ENCODE data around the gene MBP. TPM values are rescaled to one million over a fixed set of nuclear protein-coding genes. Genes with fewer than 3 reads are reported as not detected.

MBP gene
- 61.2 TPM for total RNA-seq
- 15.1 TPM for polyA plus RNA-seq (ENCODE audit: insufficient read depth, low read depth, low replicate concordance)
- long read RNA-seq, donor 1, full-length matches to known transcripts, result 4 of 4 reads
- long read RNA-seq, donor 1, partial matches to known transcripts, result 0 of 4 reads
- long read RNA-seq, donor 1, other reads (novel, unspliced or antisense), result 0 of 4 reads
- long read RNA-seq, donor 2, full-length matches to known transcripts, result 4 of 4 reads
- long read RNA-seq, donor 2, partial matches to known transcripts, result 0 of 4 reads
- long read RNA-seq, donor 2, other reads (novel, unspliced or antisense), result 0 of 4 reads
- long read RNA-seq, donor 3, full-length matches to known transcripts, result 5 of 5 reads
- long read RNA-seq, donor 3, partial matches to known transcripts, result 0 of 5 reads
- long read RNA-seq, donor 3, other reads (novel, unspliced or antisense), result 0 of 5 reads
- long read RNA-seq, donor 4, full-length matches to known transcripts, result 2 of 2 reads
- long read RNA-seq, donor 4, partial matches to known transcripts, result 0 of 2 reads
- long read RNA-seq, donor 4, other reads (novel, unspliced or antisense), result 0 of 2 reads
- long read RNA-seq, donor 5, full-length matches to known transcripts, result 1 of 1 reads
- long read RNA-seq, donor 5, partial matches to known transcripts, result 0 of 1 reads
- long read RNA-seq, donor 5, other reads (novel, unspliced or antisense), result 0 of 1 reads
- long read RNA-seq, donor 6, result 0 reads
- long read RNA-seq, donor 7, full-length matches to known transcripts, result 25 of 57 reads
- long read RNA-seq, donor 7, partial matches to known transcripts, result 0 of 57 reads
- long read RNA-seq, donor 7, other reads (novel, unspliced or antisense), result 32 of 57 reads
- long read RNA-seq, donor 8, full-length matches to known transcripts, result 8 of 8 reads
- long read RNA-seq, donor 8, partial matches to known transcripts, result 0 of 8 reads
- long read RNA-seq, donor 8, other reads (novel, unspliced or antisense), result 0 of 8 reads
- long read RNA-seq, donor 9, full-length matches to known transcripts, result 2 of 2 reads
- long read RNA-seq, donor 9, partial matches to known transcripts, result 0 of 2 reads
- long read RNA-seq, donor 9, other reads (novel, unspliced or antisense), result 0 of 2 reads
- long read RNA-seq, donor 10, full-length matches to known transcripts, result 6 of 6 reads
- long read RNA-seq, donor 10, partial matches to known transcripts, result 0 of 6 reads
- long read RNA-seq, donor 10, other reads (novel, unspliced or antisense), result 0 of 6 reads

- peak within 1 kb of the TSS; percentile 91 to 92 for H3K27ac ChIP-seq (ENCODE audit: low read depth in 2 of 2, low read length in 2 of 2)
- peaks cover 0 to 17% (median 14%) of the 10 kb centered on the region in 3 donors for H3K4me1 ChIP-seq (ENCODE audit: control insufficient read depth in 2 of 3, insufficient read depth in 2 of 3, low read depth in 1 of 3, low read length in 3 of 3)
- peak within 1 kb of the TSS in 2 of 3 donors; percentile 57 to 91 for H3K9ac ChIP-seq (ENCODE audit: low read length in 3 of 3)
- DNase-seq (peak; percentile 72 to 94 (median 78)), FAIRE-seq (no peak)
- H3K27me3 ChIP-seq (ENCODE audit: control insufficient read depth, insufficient read depth, low read length), result no peaks in the 10 kb centered on the region
- peak within 1 kb of the TSS in 2 of 3 donors; percentile 64 to 71 for H3K4me3 ChIP-seq (ENCODE audit: low read length in 3 of 3)
- TF ChIP-seq CTCF (IDR thresholded peaks at IDR 0.05; ENCODE audit: borderline replicate concordance, extremely low read depth, insufficient read depth), result no peak
- intact Hi-C loops (cut with DNase I), result no loop called here
- no peaks in the 10 kb centered on the region for H3K36me3 ChIP-seq (ENCODE audit: control insufficient read depth in 2 of 3, insufficient read depth in 3 of 3, low read length in 3 of 3)
- H3K9me3 ChIP-seq (ENCODE audit: control insufficient read depth in 2 of 3, insufficient read depth in 1 of 3, low read length in 3 of 3), result no peaks in the 10 kb centered on the region
These were observed at the start of gene MBP for GRCh38 chr18:77132369-77133050. Gene MBP, minus strand, starts transcription at chr18:77132783. Its CDS starts 27,522 bp downstream, at chr18:77105261.

DNA sequence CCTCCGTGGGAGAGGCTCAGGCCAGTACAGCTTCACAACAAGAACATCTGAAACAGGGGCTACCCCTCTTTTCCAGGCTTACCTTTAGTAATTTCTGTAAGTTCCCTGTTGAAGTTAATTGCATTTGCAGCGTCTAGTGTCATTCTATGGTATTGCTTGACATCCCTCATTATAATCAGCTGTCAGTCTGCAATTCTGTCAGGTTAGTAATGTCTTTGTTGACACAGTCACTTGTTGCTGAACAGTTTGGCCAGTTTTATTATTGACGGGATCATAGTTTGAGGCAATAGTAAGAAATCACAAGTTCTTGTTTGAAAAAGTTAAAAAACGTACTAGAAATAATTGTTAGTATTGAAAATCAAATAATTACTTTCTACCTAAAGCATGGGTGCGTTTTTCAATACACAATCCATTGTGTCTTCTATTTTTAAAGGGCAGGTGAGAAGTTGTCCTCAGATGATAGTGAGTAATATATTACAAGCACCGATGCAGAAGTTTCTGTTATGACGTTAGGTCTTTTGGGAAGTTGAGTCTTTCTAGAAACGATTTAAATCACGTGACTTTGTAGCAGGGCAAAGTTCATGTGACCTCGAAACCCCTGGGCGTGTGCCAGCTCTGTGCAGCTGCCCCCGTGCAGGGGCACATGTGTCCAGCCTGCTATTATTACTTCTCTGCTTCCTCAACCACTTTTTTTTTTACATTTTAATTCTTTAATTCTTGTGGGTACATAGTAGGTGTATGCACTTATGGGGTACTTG, 49.5 kb upstream of the MBP start:
- DNase-seq (no peak), FAIRE-seq (no peak)
- Histone ChIP-seq H3K9me3 (ENCODE audit: control insufficient read depth in 2 of 3, insufficient read depth in 1 of 3, low read length in 3 of 3) (no peaks in the 10 kb centered on the region), H3K9ac (ENCODE audit: low read length in 3 of 3) (no peak overlapping the region), H3K27me3 (ENCODE audit: control insufficient read depth, insufficient read depth, low read length) (no peaks in the 10 kb centered on the region), H3K4me3 (ENCODE audit: low read length in 3 of 3) (no peak overlapping the region), H3K4me1 (ENCODE audit: control insufficient read depth in 2 of 3, insufficient read depth in 2 of 3, low read depth in 1 of 3, low read length in 3 of 3) (no peaks in the 10 kb centered on the region), H3K27ac (ENCODE audit: low read depth in 2 of 2, low read length in 2 of 2) (no peak overlapping the region), H3K36me3 (ENCODE audit: control insufficient read depth in 2 of 3, insufficient read depth in 3 of 3, low read length in 3 of 3) (no peaks in the 10 kb centered on the region)
- no peak for TF ChIP-seq CTCF (IDR thresholded peaks at IDR 0.05; ENCODE audit: borderline replicate concordance, extremely low read depth, insufficient read depth)
- intact Hi-C loops (cut with DNase I), result no loop called here

GRCh38 chr18:77178559-77178958, 46.0 kb upstream of the MBP start:
- FAIRE-seq (no peak), DNase-seq (no peak)
- no peaks in the 10 kb centered on the region for H3K27me3 ChIP-seq (ENCODE audit: control insufficient read depth, insufficient read depth, low read length)
- TF ChIP-seq CTCF (IDR thresholded peaks at IDR 0.05; ENCODE audit: borderline replicate concordance, extremely low read depth, insufficient read depth), result no peak
- no peaks in the 10 kb centered on the region for H3K4me1 ChIP-seq (ENCODE audit: control insufficient read depth in 2 of 3, insufficient read depth in 2 of 3, low read depth in 1 of 3, low read length in 3 of 3)
- H3K27ac ChIP-seq (ENCODE audit: low read depth in 2 of 2, low read length in 2 of 2), result no peak overlapping the region
- no peak overlapping the region for H3K9ac ChIP-seq (ENCODE audit: low read length in 3 of 3)
- intact Hi-C loops (cut with DNase I), result no loop called here
- H3K4me3 ChIP-seq (ENCODE audit: low read length in 3 of 3), result no peak overlapping the region
- no peaks in the 10 kb centered on the region for H3K9me3 ChIP-seq (ENCODE audit: control insufficient read depth in 2 of 3, insufficient read depth in 1 of 3, low read length in 3 of 3)
- H3K36me3 ChIP-seq (ENCODE audit: control insufficient read depth in 2 of 3, insufficient read depth in 3 of 3, low read length in 3 of 3), result no peaks in the 10 kb centered on the region
